Measurements from ENCODE around the gene RASGEF1B.
"Not testable (repeated sequence)": the region's sequence is repeated elsewhere in the genome, so short reads cannot be mapped to it uniquely, and the experiment has no call there.

Gene RASGEF1B

GRCh38 chr4:81498551-81499099 lies 26.9 kb upstream of the RASGEF1B start:
- DNase-seq (ENCODE audit: low read depth in 4 of 4, low spot score in 1 of 4): no peak

DNA sequence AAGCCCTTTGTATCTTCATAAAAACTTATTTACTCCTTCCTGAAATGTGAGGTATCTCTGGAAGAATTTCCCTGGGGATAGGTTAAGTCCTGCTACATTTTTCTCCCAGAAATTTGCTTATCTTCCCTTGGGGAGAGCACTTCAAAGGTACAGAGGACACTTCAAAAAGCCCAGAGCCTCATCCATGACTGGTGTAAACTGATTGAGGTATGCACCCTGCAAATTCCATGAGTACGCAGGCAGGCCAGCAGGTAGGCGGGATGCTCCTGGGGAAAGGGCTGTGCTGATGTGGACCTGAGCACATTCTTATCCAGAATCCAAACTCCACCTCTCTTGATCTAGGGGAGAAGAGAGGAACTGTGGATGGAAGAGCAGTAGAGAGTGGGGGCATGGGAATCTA lies 26.3 kb upstream of the RASGEF1B start:
- DNase-seq (ENCODE audit: low read depth in 4 of 4, low spot score in 1 of 4): no peak

- DNase-seq (ENCODE audit: low read depth in 4 of 4, low spot score in 1 of 4): no peak
Observed at GRCh38 chr4:81495345-81495744, 23.6 kb upstream of the RASGEF1B start.

- DNase-seq (ENCODE audit: low read depth in 4 of 4, low spot score in 1 of 4): no peak
Observed at GRCh38 chr4:81494031-81494431, 22.3 kb upstream of the RASGEF1B start.

DNA sequence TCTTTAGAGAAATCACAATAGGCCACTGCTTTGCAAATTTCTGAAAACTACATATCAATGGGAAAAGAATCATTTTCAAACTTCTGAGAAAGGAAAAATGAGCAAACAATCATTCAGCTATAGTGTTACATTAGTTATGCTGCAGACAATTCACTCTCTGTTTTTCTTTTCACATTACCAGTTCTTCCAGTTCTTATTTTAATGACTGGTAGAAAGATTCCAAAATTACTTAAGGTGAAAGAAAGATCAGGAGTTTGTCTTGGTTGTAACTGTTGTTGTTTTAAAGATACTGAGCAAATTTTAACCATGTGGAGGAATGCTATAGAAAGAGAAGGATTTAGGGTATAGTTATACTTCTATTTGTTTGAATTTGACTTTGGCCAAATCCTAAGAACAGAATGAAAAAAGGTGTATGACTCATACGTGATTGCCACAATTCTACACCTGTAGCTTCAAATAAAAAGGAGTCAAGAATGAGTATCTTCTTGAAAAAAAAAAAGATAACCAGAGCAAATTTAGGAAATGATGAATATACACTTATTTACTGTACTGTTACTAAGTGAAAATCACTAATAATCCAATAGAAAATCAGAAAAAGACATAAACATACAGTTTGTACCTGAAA lies 21.0 kb upstream of the RASGEF1B start:
- DNase-seq (ENCODE audit: low read depth in 4 of 4, low spot score in 1 of 4): no peak

DNA sequence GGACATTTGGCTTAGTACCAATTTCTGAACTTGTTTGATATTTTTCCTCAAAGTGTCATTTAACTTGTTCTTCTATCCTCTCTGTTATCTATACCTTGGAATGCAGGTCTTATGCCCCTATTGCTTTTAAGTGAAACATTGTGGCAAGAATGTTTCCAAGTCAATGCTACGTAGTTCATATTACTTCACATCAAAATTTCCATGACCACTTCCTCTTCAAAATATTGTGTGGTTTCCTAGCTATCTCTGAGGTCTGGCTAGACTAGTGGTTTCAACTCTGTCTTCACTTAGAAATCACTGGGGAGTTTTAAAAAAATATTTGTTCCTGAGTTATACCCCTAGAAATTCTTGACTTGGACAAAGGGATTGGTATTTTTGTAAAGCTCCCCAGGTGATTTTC lies 20.2 kb upstream of the RASGEF1B start:
- no peak for DNase-seq (ENCODE audit: low read depth in 4 of 4, low spot score in 1 of 4)

GRCh38 chr4:81490403-81491160 lies 18.9 kb upstream of the RASGEF1B start:
- DNase-seq (ENCODE audit: low read depth in 4 of 4, low spot score in 1 of 4): no peak

DNA sequence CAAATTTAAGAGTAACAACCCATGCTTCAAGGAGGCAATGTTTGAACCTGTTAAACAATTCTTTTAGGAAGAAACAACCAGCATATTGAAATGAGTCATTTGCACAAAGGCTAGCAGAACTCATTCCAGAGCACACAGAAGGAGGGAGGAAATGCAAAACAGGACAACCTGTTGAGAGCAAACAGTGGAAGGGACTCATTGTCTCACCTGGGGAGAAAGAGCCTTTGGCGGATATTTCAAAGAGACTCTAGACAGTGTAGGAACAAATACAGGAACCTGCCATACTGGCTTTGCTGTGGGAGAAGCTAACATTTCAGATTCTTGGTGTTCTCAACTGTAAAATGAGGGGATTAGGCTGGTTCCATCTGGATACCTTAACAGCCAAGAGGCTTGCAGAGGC lies 14.8 kb upstream of the RASGEF1B start:
- no peak for DNase-seq (ENCODE audit: low read depth in 4 of 4, low spot score in 1 of 4)

DNA sequence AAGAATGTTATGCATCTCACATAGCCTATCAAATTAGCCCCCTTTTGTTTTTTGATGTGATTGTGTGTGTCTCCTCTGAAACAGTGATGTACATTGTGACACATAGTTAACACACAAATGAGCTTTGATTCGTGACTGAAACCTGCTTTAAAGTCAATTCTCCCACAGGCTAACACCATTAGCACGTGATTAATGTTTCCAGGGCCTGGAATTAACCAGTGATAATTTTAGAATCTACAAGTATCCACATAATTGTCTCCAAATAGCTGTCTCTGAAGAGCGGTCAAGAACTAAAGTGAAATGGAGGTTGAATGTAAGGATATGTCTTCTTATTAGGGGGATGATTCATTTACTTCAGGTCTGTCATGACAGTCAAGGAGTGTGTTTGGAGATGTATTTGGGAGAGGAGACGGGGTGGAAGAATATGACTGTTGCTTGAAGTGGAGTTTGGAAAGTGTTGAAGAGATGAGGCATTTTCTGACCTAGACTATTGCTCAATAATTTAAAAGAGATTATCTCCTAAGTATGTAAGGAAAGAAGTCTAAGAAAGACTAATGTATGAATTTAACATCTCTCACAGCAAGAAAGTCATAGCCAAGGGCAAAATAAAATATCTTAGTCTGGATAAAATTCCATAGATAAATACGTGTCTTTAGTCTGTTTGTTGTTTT lies 13.7 kb upstream of the RASGEF1B start:
- DNase-seq (ENCODE audit: low read depth in 4 of 4, low spot score in 1 of 4): no peak

GRCh38 chr4:81482326-81482725 lies 10.6 kb upstream of the RASGEF1B start:
- DNase-seq (ENCODE audit: low read depth in 4 of 4, low spot score in 1 of 4): no peak

- DNase-seq (ENCODE audit: low read depth in 4 of 4, low spot score in 1 of 4): no peak
Observed at GRCh38 chr4:81481151-81481550, 9.4 kb upstream of the RASGEF1B start.

GRCh38 chr4:81479573-81479972 lies 7.9 kb upstream of the RASGEF1B start:
- DNase-seq (ENCODE audit: low read depth in 4 of 4, low spot score in 1 of 4): not testable (repeated sequence)

- not testable (repeated sequence) for DNase-seq (ENCODE audit: low read depth in 4 of 4, low spot score in 1 of 4)
Observed at GRCh38 chr4:81473331-81474265, 1.9 kb upstream of the RASGEF1B start.

- DNase-seq (ENCODE audit: low read depth in 4 of 4, low spot score in 1 of 4): no peak
Observed at GRCh38 chr4:81472281-81473182, 825 bp upstream of the RASGEF1B start.

DNA sequence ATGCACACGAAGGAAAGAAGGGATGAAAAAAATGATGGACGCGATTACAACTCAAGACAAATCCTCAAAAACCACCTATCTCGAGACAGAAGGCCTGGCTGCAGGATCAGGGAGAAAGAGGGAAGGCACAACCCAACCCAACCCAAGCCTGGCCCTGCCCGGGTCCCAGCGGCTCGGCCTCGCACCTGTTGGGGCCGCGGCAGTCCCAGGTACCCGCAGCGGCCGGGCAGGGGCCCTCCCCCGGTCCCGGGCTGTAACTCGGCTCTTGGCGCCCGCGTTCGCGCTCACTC lies 464 bp downstream of the RASGEF1B start:
- DNase-seq (ENCODE audit: low read depth in 4 of 4, low spot score in 1 of 4): no peak

DNA sequence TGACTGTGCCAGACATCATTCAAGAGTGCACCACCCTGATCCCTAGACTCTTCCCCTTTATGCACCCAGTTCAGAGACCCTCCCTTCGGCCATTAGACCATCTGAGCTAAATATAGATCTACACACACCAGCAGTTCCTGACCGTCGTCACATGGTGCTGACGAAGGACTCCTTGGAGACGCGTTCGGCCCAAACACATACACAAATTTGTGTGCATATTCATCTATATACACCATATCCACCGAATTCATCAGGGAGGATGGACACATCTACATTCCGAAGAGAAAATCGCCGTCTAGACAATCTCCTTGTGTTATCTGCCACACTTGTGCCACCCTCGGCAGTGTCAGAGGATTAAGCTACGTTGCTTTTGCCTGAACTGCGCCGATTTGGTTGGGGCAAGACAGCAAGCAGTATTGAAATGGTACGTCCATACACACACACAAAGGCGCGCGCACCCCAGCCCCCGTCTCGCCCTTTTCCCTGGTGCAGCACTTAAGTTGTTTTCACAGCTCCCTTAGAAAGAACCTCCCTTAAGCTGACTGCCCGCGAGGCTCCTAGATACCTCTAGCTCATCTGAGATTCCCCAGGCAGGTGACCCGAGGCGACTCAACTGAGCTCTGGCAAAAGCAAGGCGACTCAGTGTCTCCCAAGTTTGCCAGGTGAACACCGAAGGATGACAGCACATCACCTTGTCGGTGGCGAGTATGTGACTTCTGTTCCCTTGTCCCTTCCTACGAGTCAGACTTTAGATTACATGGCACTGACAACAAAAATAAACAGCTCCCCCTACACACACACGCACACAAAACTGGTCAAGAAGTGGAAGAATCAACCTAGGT lies 1.0 kb downstream of the RASGEF1B start:
- DNase-seq (ENCODE audit: low read depth in 4 of 4, low spot score in 1 of 4): peak in 2 of 4 experiments; percentile 7 to 11

DNA sequence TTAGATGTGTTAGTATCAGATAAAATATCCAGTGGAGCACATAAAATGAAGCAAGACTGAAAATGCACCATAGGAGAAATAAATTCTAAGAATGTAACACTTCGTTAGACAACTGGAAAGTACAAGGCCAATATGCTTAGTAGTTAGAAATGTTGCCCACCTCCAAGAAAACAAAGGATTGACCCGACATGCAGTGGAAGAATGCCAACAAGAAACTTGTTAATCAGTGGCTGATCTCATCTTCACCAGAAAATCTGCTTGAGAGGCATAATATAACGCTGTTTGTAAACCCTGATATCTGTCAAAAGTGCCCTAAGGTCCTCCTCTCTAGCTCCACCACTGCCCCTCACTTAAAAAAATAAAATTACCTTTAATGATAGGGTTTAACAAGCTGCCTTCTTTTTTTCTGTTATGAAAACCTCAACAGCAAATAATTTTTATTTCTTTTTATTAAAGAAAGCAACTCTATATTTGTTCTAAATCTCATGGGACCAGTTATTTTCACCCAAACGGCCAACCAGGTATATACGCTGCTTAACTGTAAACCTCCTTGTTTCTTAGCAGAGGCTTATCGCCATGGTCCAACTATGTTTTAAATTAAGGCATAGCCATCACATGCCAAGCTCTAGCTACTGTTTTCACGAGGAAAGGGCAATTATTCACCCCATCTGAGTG lies 1.8 kb downstream of the RASGEF1B start:
- DNase-seq (ENCODE audit: low read depth in 4 of 4, low spot score in 1 of 4): no peak

GRCh38 chr4:81468678-81469077 lies 3.0 kb downstream of the RASGEF1B start:
- DNase-seq (ENCODE audit: low read depth in 4 of 4, low spot score in 1 of 4): no peak

GRCh38 chr4:81467672-81467964 lies 4.1 kb downstream of the RASGEF1B start:
- DNase-seq (ENCODE audit: low read depth in 4 of 4, low spot score in 1 of 4): no peak
